H9 (cell line): Measurements from ENCODE around the gene AKAIN1. TPM values are rescaled to one million over a fixed set of nuclear protein-coding genes. Genes with fewer than 3 reads are reported as not detected.

ENCODE experiments used
- DNase-seq: peaks from one replicate; pipeline ENCODE4 v3.0.0-alpha.2; 2017
- H2AFZ ChIP-seq: one replicate; pipeline ENCODE4 v1.6.1; 2013; ENCODE audit warnings: mild to moderate bottlenecking, low read length, control low read depth, moderate library complexity
- H2AK5ac ChIP-seq: 2 replicates; pipeline ENCODE4 v1.6.1; 2013; ENCODE audit warnings: low read length, control low read depth, mixed read lengths; ENCODE audit not compliant: insufficient read length
- H2BK120ac ChIP-seq: one replicate; pipeline ENCODE4 v1.6.1; 2013; ENCODE audit warnings: low read depth, mild to moderate bottlenecking, low read length, control low read depth, inconsistent platforms; ENCODE audit not compliant: poor library complexity, severe bottlenecking
- H2BK12ac ChIP-seq: 2 replicates; pipeline ENCODE4 v1.6.1; 2013; ENCODE audit warnings: low read length, control low read depth, mixed read lengths, low read depth; ENCODE audit not compliant: insufficient read length
- H2BK15ac ChIP-seq: 2 replicates; pipeline ENCODE4 v1.6.1; 2013; ENCODE audit warnings: low read depth, low read length, control low read depth
- H2BK20ac ChIP-seq: one replicate; pipeline ENCODE4 v1.6.1; 2013; ENCODE audit warnings: low read depth, mild to moderate bottlenecking, low read length, control low read depth, inconsistent platforms; ENCODE audit not compliant: poor library complexity, severe bottlenecking
- H2BK5ac ChIP-seq: 2 replicates; pipeline ENCODE4 v1.6.1; 2013; ENCODE audit warnings: low read length, control low read depth, mixed read lengths; ENCODE audit not compliant: insufficient read length
- H3K14ac ChIP-seq: 2 replicates; pipeline ENCODE4 v1.6.1; 2013; ENCODE audit warnings: low read length, control low read depth; ENCODE audit not compliant: insufficient read depth
- H3K18ac ChIP-seq: 2 replicates; pipeline ENCODE4 v1.6.1; 2013; ENCODE audit warnings: low read depth, mild to moderate bottlenecking, mixed read lengths, low read length, control low read depth; ENCODE audit not compliant: insufficient read length
- H3K23ac ChIP-seq: 2 replicates; pipeline ENCODE4 v1.6.1; 2013; ENCODE audit warnings: low read length, control low read depth, mixed read lengths, low read depth; ENCODE audit not compliant: insufficient read length
- H3K23me2 ChIP-seq: 2 replicates; pipeline ENCODE4 v1.6.1; 2013; ENCODE audit warnings: low read depth, mild to moderate bottlenecking, mixed read lengths, low read length, control low read depth; ENCODE audit not compliant: insufficient read length, poor library complexity, severe bottlenecking
- H3K27ac ChIP-seq: 2 replicates; pipeline ENCODE4 v1.5.1; 2013; ENCODE audit warnings: low read length, control low read depth, mixed read lengths, low read depth; ENCODE audit not compliant: insufficient read length
- H3K27me3 ChIP-seq: 2 replicates; pipeline ENCODE4 v1.6.1; 2013; ENCODE audit warnings: low read length, control low read depth, inconsistent platforms; ENCODE audit not compliant: insufficient read depth
- H3K4ac ChIP-seq: 2 replicates; pipeline ENCODE4 v1.6.1; 2013; ENCODE audit warnings: low read depth, mild to moderate bottlenecking, control low read depth, inconsistent platforms, low read length, moderate library complexity
- H3K4me1 ChIP-seq: 2 replicates; pipeline ENCODE4 v1.6.1; 2013; ENCODE audit warnings: low read length, control low read depth, inconsistent platforms; ENCODE audit not compliant: insufficient read depth
- H3K4me2 ChIP-seq: 2 replicates; pipeline ENCODE4 v1.6.1; 2013; ENCODE audit warnings: low read length, control low read depth, mixed read lengths; ENCODE audit not compliant: insufficient read length, insufficient read depth
- H3K56ac ChIP-seq: 2 replicates; pipeline ENCODE4 v1.6.1; 2013; ENCODE audit warnings: low read depth, mild to moderate bottlenecking, mixed read lengths, low read length, control low read depth; ENCODE audit not compliant: insufficient read length
- H3K79me1 ChIP-seq: 2 replicates; pipeline ENCODE4 v1.6.1; 2013; ENCODE audit warnings: low read depth, mild to moderate bottlenecking, moderate library complexity, low read length, control low read depth, inconsistent platforms; ENCODE audit not compliant: insufficient read depth, poor library complexity, severe bottlenecking
- H3K79me2 ChIP-seq: 2 replicates; pipeline ENCODE4 v1.6.1; 2013; ENCODE audit warnings: low read length, control low read depth, inconsistent platforms; ENCODE audit not compliant: insufficient read depth
- H3K9ac ChIP-seq: 2 replicates; pipeline ENCODE4 v1.6.1; 2013; ENCODE audit warnings: low read length, control low read depth, mixed read lengths; ENCODE audit not compliant: insufficient read length; ENCODE audit errors: extremely low read depth
- H3K9me3 ChIP-seq: one replicate; pipeline ENCODE4 v1.6.1; 2013; ENCODE audit warnings: low read depth, low read length, inconsistent platforms; ENCODE audit not compliant: control insufficient read depth
- H3T11ph ChIP-seq: one replicate; pipeline ENCODE4 v1.6.1; 2013; ENCODE audit warnings: mild to moderate bottlenecking, low read length, control low read depth, inconsistent platforms
- H4K20me1 ChIP-seq: one replicate; pipeline ENCODE4 v1.6.1; 2013; ENCODE audit not compliant: control insufficient read depth, insufficient read length, insufficient read depth
- H4K5ac ChIP-seq: 2 replicates; pipeline ENCODE4 v1.6.1; 2013; ENCODE audit warnings: low read depth, mild to moderate bottlenecking, mixed read lengths, low read length, control low read depth; ENCODE audit not compliant: insufficient read length
- H4K8ac ChIP-seq: replicated peaks from 2 replicates; pipeline ENCODE4 v1.6.1; 2013; ENCODE audit warnings: low read length, control low read depth, mixed read lengths, low read depth; ENCODE audit not compliant: insufficient read length
- H4K91ac ChIP-seq: 2 replicates; pipeline ENCODE4 v1.6.1; 2013; ENCODE audit warnings: low read depth, mild to moderate bottlenecking, moderate library complexity, mixed read lengths, low read length, control low read depth; ENCODE audit not compliant: insufficient read length
- H3K27ac Mint-ChIP-seq, 3 experiments: 2 replicates in 2 of 3; 3 replicates in 1 of 3; pipeline ENCODE4 v1.8.0; 2020 to 2021; ENCODE audit warnings: mixed read lengths in 3 of 3, mild to moderate bottlenecking in 1 of 3, moderate library complexity in 1 of 3
- H3K27me3 Mint-ChIP-seq: 2 replicates; pipeline ENCODE4 v1.8.0; 2021; ENCODE audit warnings: low read depth, mild to moderate bottlenecking, moderate library complexity, mixed read lengths
- H3K36me3 Mint-ChIP-seq, 3 experiments: 2 replicates in 2 of 3; 3 replicates in 1 of 3; pipeline ENCODE4 v1.8.0; 2020 to 2021; ENCODE audit warnings: low read depth in 3 of 3, mixed read lengths in 3 of 3; ENCODE audit not compliant: insufficient read depth in 1 of 3
- H3K4me1 Mint-ChIP-seq, 2 experiments: 2 replicates each; pipeline ENCODE4 v1.8.0; 2020; ENCODE audit warnings: mixed read lengths in 2 of 2
- H3K4me3 Mint-ChIP-seq, 2 experiments: 2 replicates in 1 of 2; 3 replicates in 1 of 2; pipeline ENCODE4 v1.8.0; 2020 to 2021; ENCODE audit warnings: mild to moderate bottlenecking in 2 of 2, mixed read lengths in 2 of 2, moderate library complexity in 1 of 2
- H3K9me3 Mint-ChIP-seq, 2 experiments: 2 replicates in 1 of 2; 3 replicates in 1 of 2; pipeline ENCODE4 v1.8.0; 2020; ENCODE audit warnings: mild to moderate bottlenecking in 2 of 2, mixed read lengths in 2 of 2, moderate library complexity in 1 of 2
- CTCF ChIP-seq: fragments of 200-600 bp; sonication (generic); conservative IDR thresholded peaks from 3 replicates; pipeline ENCODE4 v1.8.0; 2021; ENCODE audit warnings: antibody characterized with exemption, mild to moderate bottlenecking
- WGBS: extraction: QIAGEN DNeasy Blood & Tissue Kit; methylation state at CpG from one replicate; pipeline ENCODE4 v1.1.7; 2013; ENCODE audit warnings: missing lambda C conversion rate, low lambda C conversion rate, mixed read lengths; ENCODE audit not compliant: insufficient read length; ENCODE audit errors: extremely low coverage; 5-methylcytosine and 5-hydroxymethylcytosine counted together
- total RNA-seq: library from RNA; stranded (reverse); gene quantifications from 2 replicates; pipeline ENCODE4 v1.2.1, GENCODE V29; 2021

The AKAIN1 gene
- total RNA-seq, 1 experiment from 2014 or later = not detected

GRCh38 chr18:5104246-5104645 lies 92.8 kb downstream of the AKAIN1 start:
- no peak overlapping the region for H3K14ac ChIP-seq
- H3K4ac ChIP-seq = no peak overlapping the region
- peaks cover 0 to 4% of the 10 kb centered on the region in 2 experiments; a peak in 1 of 5 replicates for H3K9me3 Mint-ChIP-seq
- no peaks in the 10 kb centered on the region; the same call in 1 of the 2 replicates for H3K27me3 Mint-ChIP-seq
- H3K27ac ChIP-seq = no peak overlapping the region
- no peak overlapping the region for H3K23ac ChIP-seq
- no peak overlapping the region for H3K56ac ChIP-seq
- H3K18ac ChIP-seq = no peak overlapping the region
- no peak overlapping the region for H3T11ph ChIP-seq
- H3K23me2 ChIP-seq = no peaks in the 10 kb centered on the region
- H2AK5ac ChIP-seq = no peak overlapping the region
- peak overlapping the region; percentile 88 to 98 (median 90) for H3K27ac Mint-ChIP-seq
- no peak overlapping the region for H4K5ac ChIP-seq
- DNase-seq = peak; percentile 43
- 0 out of 2 replicates have a peak, but pooled peaks cover 2% of the 10 kb centered on the region for H3K4me1 ChIP-seq
- no peak overlapping the region for H3K4me2 ChIP-seq
- TF ChIP-seq CTCF = no peak
- H2BK20ac ChIP-seq = no peak overlapping the region
- H3K79me1 ChIP-seq = no peaks in the 10 kb centered on the region
- no peaks in the 10 kb centered on the region for H3K79me2 ChIP-seq
- H4K8ac ChIP-seq = no peak overlapping the region
- no peaks in the 10 kb centered on the region for H3K9me3 ChIP-seq
- peak overlapping the region in 1 of 2 experiments; percentile 29; a peak in 2 of 5 replicates for H3K4me3 Mint-ChIP-seq
- peaks cover 22 to 25% of the 10 kb centered on the region in 2 experiments for H3K4me1 Mint-ChIP-seq
- WGBS = no CpG with 5 or more reads among the region's 3 CpGs
- H3K27me3 ChIP-seq = no peaks in the 10 kb centered on the region
- no peak overlapping the region for H2BK120ac ChIP-seq
- H2BK5ac ChIP-seq = no peak overlapping the region
- no peak overlapping the region for H2AFZ ChIP-seq
- H3K36me3 Mint-ChIP-seq = no peaks in the 10 kb centered on the region; a peak in 2 of 7 replicates
- H4K91ac ChIP-seq = no peak overlapping the region
- H2BK12ac ChIP-seq = no peak overlapping the region
- H3K9ac ChIP-seq = no peak overlapping the region
- H2BK15ac ChIP-seq = no peak overlapping the region
- no peaks in the 10 kb centered on the region for H4K20me1 ChIP-seq
